Measurements from ENCODE around the gene PIEZO2.

Gene PIEZO2

GRCh38 chr18:11002796-11003195, 146.6 kb downstream of the PIEZO2 start:
- H3K9me3 Mint-ChIP-seq, result peaks cover 2% of the 10 kb centered on the region
- no peaks in the 10 kb centered on the region for H3K27me3 Mint-ChIP-seq
- no peak for ATAC-seq (ENCODE audit: low read depth)

GRCh38 chr18:11002277-11002676, 147.1 kb downstream of the PIEZO2 start:
- Mint-ChIP-seq H3K27me3 (no peaks in the 10 kb centered on the region), H3K4me1 (no peaks in the 10 kb centered on the region), H3K36me3 (no peaks in the 10 kb centered on the region), H3K4me3 (no peak overlapping the region), H3K9me3 (peaks cover 2% of the 10 kb centered on the region), H3K27ac (no peak overlapping the region)
- ATAC-seq (ENCODE audit: low read depth) (no peak), DNase-seq (ENCODE audit: low spot score in 2 of 2) (no peak)

More at GRCh38 chr18:11002796-11003195, 146.6 kb downstream of the PIEZO2 start:
- Mint-ChIP-seq H3K4me3 (no peak overlapping the region), H3K4me1 (no peaks in the 10 kb centered on the region), H3K36me3 (no peaks in the 10 kb centered on the region), H3K27ac (no peak overlapping the region)
- DNase-seq (ENCODE audit: low spot score in 2 of 2), result no peak

GRCh38 chr18:11000071-11000470, 149.3 kb downstream of the PIEZO2 start:
- no peaks in the 10 kb centered on the region for H3K36me3 Mint-ChIP-seq
- no peaks in the 10 kb centered on the region for H3K27me3 Mint-ChIP-seq
- no peak overlapping the region for H3K4me3 Mint-ChIP-seq
- H3K27ac Mint-ChIP-seq, result no peak overlapping the region
- DNase-seq (ENCODE audit: low spot score in 2 of 2) (no peak), ATAC-seq (ENCODE audit: low read depth) (no peak)
- no peaks in the 10 kb centered on the region for H3K4me1 Mint-ChIP-seq
- H3K9me3 Mint-ChIP-seq, result peaks cover 4% of the 10 kb centered on the region

- DNase-seq (ENCODE audit: low spot score in 2 of 2), result no peak
- ATAC-seq (ENCODE audit: low read depth), result no peak
- peaks cover 7% of the 10 kb centered on the region for H3K9me3 Mint-ChIP-seq
- H3K4me3 Mint-ChIP-seq, result no peak overlapping the region
- H3K4me1 Mint-ChIP-seq, result no peaks in the 10 kb centered on the region
- H3K27ac Mint-ChIP-seq, result no peak overlapping the region
- H3K36me3 Mint-ChIP-seq, result no peaks in the 10 kb centered on the region
- H3K27me3 Mint-ChIP-seq, result no peaks in the 10 kb centered on the region
Observed at GRCh38 chr18:10997885-10998284, 151.5 kb downstream of the PIEZO2 start.

GRCh38 chr18:10995550-10995949, 153.8 kb downstream of the PIEZO2 start:
- Mint-ChIP-seq H3K36me3 (no peaks in the 10 kb centered on the region), H3K9me3 (peaks cover 7% of the 10 kb centered on the region), H3K27me3 (no peaks in the 10 kb centered on the region), H3K4me3 (no peak overlapping the region), H3K27ac (no peak overlapping the region), H3K4me1 (no peaks in the 10 kb centered on the region)
- ATAC-seq (ENCODE audit: low read depth) (no peak), DNase-seq (ENCODE audit: low spot score in 2 of 2) (no peak)

- H3K4me3 Mint-ChIP-seq, result no peak overlapping the region
- no peaks in the 10 kb centered on the region for H3K4me1 Mint-ChIP-seq
- no peaks in the 10 kb centered on the region for H3K27me3 Mint-ChIP-seq
- DNase-seq (ENCODE audit: low spot score in 2 of 2) (no peak), ATAC-seq (ENCODE audit: low read depth) (no peak)
- H3K36me3 Mint-ChIP-seq, result no peaks in the 10 kb centered on the region
- H3K27ac Mint-ChIP-seq, result no peak overlapping the region
- H3K9me3 Mint-ChIP-seq, result peaks cover 17% of the 10 kb centered on the region
Observed at GRCh38 chr18:10989486-10989885, 159.9 kb downstream of the PIEZO2 start.

GRCh38 chr18:10985689-10986088, 163.7 kb downstream of the PIEZO2 start:
- H3K27ac Mint-ChIP-seq, result no peak overlapping the region
- no peaks in the 10 kb centered on the region for H3K36me3 Mint-ChIP-seq
- ATAC-seq (ENCODE audit: low read depth) (no peak), DNase-seq (ENCODE audit: low spot score in 2 of 2) (no peak)
- no peak overlapping the region for H3K4me3 Mint-ChIP-seq
- no peaks in the 10 kb centered on the region for H3K27me3 Mint-ChIP-seq
- H3K4me1 Mint-ChIP-seq, result no peaks in the 10 kb centered on the region
- H3K9me3 Mint-ChIP-seq, result peaks cover 21% of the 10 kb centered on the region

- ATAC-seq (ENCODE audit: low read depth) (no peak), DNase-seq (ENCODE audit: low spot score in 2 of 2) (no peak)
- peaks cover 7% of the 10 kb centered on the region for H3K9me3 Mint-ChIP-seq
- H3K27ac Mint-ChIP-seq, result no peak overlapping the region
- H3K4me3 Mint-ChIP-seq, result no peak overlapping the region
- no peaks in the 10 kb centered on the region for H3K36me3 Mint-ChIP-seq
- no peaks in the 10 kb centered on the region for H3K27me3 Mint-ChIP-seq
- no peaks in the 10 kb centered on the region for H3K4me1 Mint-ChIP-seq
Observed at GRCh38 chr18:10979411-10979810, 170.0 kb downstream of the PIEZO2 start.

GRCh38 chr18:10977042-10977441, 172.3 kb downstream of the PIEZO2 start:
- no peak for ATAC-seq (ENCODE audit: low read depth)
- H3K27me3 Mint-ChIP-seq, result no peaks in the 10 kb centered on the region
- no peaks in the 10 kb centered on the region for H3K4me1 Mint-ChIP-seq

GRCh38 chr18:10973567-10974203, 175.7 kb downstream of the PIEZO2 start:
- H3K9me3 Mint-ChIP-seq, result peaks cover 2% of the 10 kb centered on the region
- H3K4me3 Mint-ChIP-seq, result no peak overlapping the region
- H3K27ac Mint-ChIP-seq, result no peak overlapping the region
- H3K27me3 Mint-ChIP-seq, result peaks cover 4% of the 10 kb centered on the region
- DNase-seq (ENCODE audit: low spot score in 2 of 2), result no peak
- H3K36me3 Mint-ChIP-seq, result no peaks in the 10 kb centered on the region
- H3K4me1 Mint-ChIP-seq, result no peaks in the 10 kb centered on the region
- no peak for ATAC-seq (ENCODE audit: low read depth)

More at GRCh38 chr18:10977042-10977441, 172.3 kb downstream of the PIEZO2 start:
- Mint-ChIP-seq H3K9me3 (peaks cover 5% of the 10 kb centered on the region), H3K36me3 (no peaks in the 10 kb centered on the region), H3K27ac (no peak overlapping the region), H3K4me3 (no peak overlapping the region)
- no peak for DNase-seq (ENCODE audit: low spot score in 2 of 2)

- Mint-ChIP-seq H3K4me3 (no peak overlapping the region), H3K9me3 (no peaks in the 10 kb centered on the region), H3K27ac (no peak overlapping the region), H3K36me3 (no peaks in the 10 kb centered on the region), H3K27me3 (peaks cover 4% of the 10 kb centered on the region), H3K4me1 (no peaks in the 10 kb centered on the region)
- DNase-seq (ENCODE audit: low spot score in 2 of 2) (no peak), ATAC-seq (ENCODE audit: low read depth) (no peak)
Observed at GRCh38 chr18:10971717-10972116, 177.7 kb downstream of the PIEZO2 start.

- DNase-seq (ENCODE audit: low spot score in 2 of 2) (no peak), ATAC-seq (ENCODE audit: low read depth) (no peak)
- Mint-ChIP-seq H3K4me3 (no peak overlapping the region), H3K4me1 (no peaks in the 10 kb centered on the region), H3K27ac (no peak overlapping the region), H3K27me3 (no peaks in the 10 kb centered on the region), H3K36me3 (no peaks in the 10 kb centered on the region), H3K9me3 (peaks cover 6% of the 10 kb centered on the region)
Observed at GRCh38 chr18:10965119-10965518, 184.2 kb downstream of the PIEZO2 start.

- DNase-seq (ENCODE audit: low spot score in 2 of 2), result no peak
- H3K27me3 Mint-ChIP-seq, result peaks cover 2% of the 10 kb centered on the region
- no peaks in the 10 kb centered on the region for H3K4me1 Mint-ChIP-seq
- H3K36me3 Mint-ChIP-seq, result no peaks in the 10 kb centered on the region
- no peak for ATAC-seq (ENCODE audit: low read depth)
- H3K9me3 Mint-ChIP-seq, result no peaks in the 10 kb centered on the region
- no peak overlapping the region for H3K4me3 Mint-ChIP-seq
- no peak overlapping the region for H3K27ac Mint-ChIP-seq
Observed at GRCh38 chr18:10953672-10954071, 195.7 kb downstream of the PIEZO2 start.

- Mint-ChIP-seq H3K9me3 (no peaks in the 10 kb centered on the region), H3K4me3 (no peak overlapping the region), H3K4me1 (no peaks in the 10 kb centered on the region), H3K36me3 (no peaks in the 10 kb centered on the region), H3K27ac (no peak overlapping the region), H3K27me3 (peaks cover 2% of the 10 kb centered on the region)
- DNase-seq (ENCODE audit: low spot score in 2 of 2) (no peak), ATAC-seq (ENCODE audit: low read depth) (no peak)
Observed at GRCh38 chr18:10951631-10952544, 197.5 kb downstream of the PIEZO2 start.
